Measurements from ENCODE around the gene TBC1D17.
"Not testable (repeated sequence)": the region's sequence is repeated elsewhere in the genome, so short reads cannot be mapped to it uniquely, and the experiment has no call there.

Gene TBC1D17

DNA sequence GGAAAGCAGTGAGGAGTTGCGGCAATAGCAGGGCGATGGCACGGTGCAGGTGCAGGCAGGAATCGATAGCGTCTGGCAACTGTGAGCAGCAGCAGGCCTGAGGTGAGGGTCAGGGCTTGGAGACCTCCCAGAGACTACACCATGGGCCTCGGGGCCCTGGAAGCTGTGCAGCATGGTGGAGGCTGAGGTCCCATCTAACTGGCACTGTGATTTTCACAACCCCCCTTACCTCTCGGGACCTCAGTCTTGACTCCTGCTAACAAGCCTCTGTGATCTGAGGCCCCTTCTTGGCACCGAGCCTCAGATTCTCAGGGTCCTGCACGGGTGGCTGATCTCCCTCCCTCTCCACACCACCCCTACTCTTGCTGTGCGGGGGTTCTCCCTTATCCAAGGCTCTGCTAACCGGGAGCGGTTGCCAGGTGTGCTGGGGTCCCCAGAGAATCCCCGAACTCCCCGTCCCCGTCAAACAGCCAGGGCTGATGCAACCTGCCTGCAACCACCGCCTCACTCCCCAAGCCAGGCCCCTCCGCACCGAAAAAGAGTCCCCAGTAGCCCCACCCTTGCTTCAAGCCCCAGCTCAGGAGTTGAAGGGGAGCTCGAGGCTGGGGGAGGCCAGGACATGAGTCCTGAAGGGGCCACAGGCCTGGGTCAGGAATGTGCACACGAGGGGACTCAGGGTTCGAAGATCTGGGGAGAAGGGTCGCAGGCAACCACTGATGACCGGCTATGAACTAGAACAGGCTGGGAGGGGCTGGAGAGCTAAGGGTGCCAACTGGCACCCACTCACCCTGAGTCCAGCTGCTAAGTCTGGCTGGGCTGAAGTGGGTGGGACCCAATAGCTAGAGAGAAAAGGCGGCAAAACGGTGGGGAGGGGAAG lies 46.7 kb downstream of the TBC1D17 start:
- DNase-seq = no peak

DNA sequence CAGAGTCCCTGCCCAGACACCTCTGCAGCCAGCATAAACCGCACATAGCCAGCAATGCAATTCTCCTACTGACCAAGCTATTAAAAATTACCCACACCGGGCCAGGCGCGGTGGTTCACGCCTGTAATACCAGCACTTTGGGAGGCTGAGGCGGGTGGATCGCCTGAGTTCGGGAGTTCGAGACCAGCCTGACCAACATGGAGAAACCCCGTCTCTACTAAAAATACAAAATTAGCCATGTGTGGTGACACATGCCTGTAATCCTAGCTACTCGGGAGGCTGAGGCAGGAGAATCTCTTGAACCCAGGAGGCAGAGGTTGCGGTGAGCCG lies 47.3 kb downstream of the TBC1D17 start:
- DNase-seq = not testable (repeated sequence)

DNA sequence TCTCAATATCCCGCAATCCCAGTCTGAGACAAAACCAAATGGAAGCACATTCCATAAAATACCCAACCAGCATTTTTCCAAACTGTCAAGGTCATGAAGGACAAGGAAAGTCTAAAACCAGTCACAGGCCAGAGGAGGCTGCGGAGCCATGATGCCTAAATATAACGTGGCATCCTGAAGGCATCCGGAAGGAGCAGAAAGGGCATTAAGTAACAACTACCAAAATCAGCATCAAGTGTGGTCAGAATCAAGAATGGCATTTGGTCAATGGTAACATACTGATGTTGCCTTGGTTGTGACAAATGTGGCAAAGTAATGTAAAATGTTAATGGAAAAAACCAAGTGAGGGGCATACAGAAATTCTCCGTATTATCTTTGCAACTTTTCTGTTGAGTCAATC lies 48.0 kb downstream of the TBC1D17 start:
- DNase-seq = no peak

DNA sequence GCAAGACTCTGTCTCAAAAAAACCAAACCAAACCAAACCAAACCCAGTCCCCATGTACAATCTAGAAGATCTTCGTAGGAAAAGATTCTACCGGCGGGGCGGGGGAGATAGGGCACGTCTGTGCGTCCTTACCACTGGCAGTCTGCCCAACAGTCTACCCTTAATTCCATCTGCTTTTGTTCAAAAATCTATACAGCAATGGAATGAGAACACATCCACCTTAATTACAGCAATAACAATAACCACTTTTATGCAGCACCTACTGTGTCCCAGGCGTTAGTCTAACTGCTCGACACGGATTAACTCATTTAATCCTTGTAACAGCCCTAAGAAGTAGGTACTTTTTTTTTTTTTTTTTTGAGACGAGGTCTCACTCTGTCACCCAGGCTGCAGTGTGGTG lies 49.0 kb downstream of the TBC1D17 start:
- DNase-seq = no peak

DNA sequence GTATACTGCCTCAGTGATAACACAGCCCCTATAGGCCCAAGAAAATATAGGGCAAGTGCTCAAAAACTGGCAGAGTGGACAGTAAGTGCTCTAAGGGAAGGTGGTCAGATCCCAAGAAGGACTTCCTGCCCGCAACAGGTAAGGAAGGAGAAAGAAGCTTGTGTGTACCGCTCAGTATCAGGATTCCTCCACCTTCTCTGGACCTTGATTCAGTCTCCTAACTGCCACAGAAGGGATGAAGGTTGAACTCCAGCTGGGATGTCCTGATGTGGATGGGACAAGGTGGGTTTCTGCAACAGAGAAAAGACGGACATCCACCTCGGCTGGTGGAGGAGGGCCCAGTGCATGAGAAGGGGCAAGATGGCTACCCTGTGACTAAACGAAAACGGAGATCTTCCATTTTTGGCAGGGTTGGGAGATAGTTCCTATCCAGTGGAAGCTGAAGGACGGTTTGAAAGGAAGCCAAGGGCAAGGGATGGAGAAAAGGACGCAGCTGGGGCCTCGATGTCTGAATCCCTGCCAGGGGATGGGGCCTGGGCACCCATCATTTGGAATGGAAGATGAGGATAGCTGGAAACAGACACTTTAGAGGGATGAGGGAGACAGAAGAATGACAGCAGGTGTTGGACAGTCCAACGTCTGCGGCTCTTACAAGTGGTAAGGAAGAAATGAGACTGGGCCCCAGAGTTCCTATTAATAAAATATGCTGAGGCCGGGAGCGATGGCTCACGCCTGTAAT lies 50.2 kb downstream of the TBC1D17 start:
- no peak for DNase-seq

DNA sequence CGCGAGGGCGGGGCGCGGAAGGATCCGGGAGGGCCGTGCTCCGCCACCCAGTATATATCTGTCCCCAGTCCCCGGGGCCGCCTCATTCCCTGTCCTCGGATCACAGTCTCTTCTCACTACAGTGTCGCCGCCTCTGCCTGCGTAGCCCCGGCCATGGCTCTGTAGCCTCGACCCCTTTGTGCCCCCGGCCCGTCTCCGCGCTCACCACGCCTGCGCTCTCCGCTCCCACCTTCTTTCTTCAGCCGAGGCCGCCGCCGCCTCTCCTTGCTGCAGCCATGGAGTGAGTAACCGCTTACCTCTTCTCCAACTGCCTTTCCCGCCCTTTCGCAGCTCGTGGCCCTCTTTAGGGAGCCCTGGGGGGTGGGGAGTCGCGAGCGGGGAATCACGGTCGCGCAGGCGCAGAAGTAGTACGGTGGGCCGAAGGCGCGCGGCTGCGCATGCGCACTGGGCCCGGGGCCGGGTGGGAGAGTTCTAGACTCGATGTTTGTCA lies 51.7 kb downstream of the TBC1D17 start, which contains the start of the genes ATF5 and NUP62:
ATF5 (plus strand) TSS at position 85 of the 490 bp plus-strand sequence. CDS start 1,646 bp downstream, outside the sequence.
NUP62 (minus strand) TSS at position 384 of the 490 bp plus-strand sequence. CDS start 19,697 bp downstream, outside the sequence.
- DNase-seq = peak; percentile 65

DNA sequence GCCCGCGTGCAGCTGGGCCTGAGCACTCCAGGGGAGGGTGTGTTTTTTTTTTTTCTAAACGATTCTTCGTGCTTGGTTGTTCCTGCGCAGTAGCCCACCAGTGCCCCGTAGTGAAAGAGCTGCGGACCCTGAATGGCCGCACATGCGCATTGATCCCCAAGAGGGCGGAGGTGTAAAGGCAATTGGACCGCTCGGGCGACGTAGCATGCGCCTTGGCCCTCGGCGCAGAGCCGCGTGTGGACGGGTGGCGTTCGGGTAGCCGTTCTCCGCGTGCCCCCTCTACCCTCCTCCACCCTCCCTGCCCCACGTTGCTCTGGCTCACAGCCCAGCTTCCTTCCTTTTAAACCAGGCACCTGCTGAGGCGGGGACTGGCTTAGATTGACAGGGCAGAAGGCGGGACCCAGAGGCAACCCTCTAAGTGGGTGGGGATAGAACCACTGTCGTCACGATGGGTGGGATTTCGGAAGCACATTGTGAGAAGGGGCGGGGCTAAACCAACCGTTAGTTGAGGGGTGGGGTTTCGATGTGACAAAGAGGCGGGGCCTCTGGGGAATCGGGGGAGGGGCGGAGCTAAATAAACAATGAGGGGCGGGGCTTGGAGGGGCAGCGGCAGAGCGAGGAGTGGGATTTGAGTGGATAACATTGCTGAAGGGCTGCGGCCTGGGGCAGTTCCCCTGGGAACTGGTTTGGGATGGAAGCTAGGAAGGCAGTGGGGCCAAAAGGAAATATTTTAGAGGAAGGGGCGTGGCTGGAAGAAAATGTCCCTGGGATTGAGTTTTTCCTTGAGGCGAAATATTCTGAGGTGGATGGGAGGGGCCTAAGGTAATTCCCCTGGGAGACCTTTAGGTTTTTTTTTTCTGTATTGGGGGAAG lies 52.3 kb downstream of the TBC1D17 start:
- DNase-seq = peak; percentile 86

DNA sequence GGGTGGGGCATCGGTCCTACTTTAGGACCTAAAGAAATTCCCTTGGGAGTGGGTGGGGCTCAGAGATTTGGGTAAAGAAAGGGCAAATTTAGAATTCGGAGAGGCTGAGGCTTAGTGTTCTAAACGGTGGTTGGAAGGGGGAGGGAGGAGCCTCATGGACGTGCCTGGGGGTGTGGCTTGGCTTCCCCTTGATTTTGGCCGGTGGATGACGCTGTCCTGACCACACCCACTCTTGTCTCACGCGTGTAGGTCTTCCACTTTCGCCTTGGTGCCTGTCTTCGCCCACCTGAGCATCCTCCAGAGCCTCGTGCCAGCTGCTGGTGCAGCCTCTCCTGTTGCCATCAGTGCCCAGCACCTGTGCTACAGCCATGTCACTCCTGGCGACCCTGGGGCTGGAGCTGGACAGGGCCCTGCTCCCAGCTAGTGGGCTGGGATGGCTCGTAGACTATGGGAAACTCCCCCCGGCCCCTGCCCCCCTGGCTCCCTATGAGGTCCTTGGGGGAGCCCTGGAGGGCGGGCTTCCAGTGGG lies 53.0 kb downstream of the TBC1D17 start:
- no peak for DNase-seq

DNA sequence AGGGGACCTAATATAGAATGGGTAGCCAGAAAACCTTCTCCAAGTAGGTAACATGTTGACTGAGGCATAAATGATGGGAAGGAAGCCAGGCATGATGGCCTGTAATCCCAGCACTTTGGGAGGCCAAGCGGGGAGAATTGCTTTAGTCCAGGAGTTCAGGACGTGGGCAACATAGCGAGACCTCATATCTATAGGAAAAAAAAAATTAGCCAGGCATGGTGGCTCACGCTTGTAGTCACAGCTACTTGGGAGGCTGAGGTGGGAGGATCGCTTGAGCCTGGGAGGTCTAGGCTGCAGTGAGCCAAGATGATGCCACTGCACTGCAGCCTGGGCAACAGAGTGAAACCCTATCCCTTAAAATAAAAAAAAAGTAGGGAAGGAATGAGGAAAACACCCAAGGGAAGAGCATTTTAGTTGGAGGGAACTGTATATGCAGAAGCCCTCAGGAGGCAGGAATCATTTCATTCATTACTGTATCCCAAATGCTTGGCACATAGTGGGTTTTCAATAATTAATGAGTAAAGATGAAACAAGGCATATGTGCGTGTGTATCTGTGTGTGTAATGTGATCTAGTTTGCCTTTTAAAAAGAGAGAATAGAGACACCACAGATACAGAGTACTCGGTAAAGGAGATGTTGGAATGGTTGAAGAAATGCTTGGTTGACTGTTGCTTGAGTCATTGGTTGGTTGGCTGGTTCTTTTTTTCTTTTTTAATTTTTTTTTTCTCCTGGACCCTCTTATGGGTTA lies 54.0 kb downstream of the TBC1D17 start:
- no peak for DNase-seq

DNA sequence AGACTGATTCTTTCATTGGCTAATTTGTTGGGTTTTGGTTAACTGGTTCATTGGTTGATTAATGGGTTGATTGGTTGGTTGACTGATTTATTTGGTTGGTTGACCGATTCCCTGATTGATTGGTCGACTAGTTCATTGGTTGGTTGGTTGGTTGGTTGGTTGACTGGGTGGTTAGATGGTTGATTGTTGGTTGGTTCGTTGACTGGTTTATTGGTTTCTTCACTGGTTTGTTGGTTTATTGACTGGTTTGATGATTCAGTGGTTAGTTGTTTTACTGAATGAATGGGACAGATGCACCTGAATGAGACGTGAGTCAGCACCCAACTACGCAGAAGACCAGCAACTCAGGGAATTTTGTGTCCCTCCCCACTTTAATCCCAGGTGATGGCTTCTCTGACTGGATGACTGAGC lies 54.5 kb downstream of the TBC1D17 start:
- no peak for DNase-seq

DNA sequence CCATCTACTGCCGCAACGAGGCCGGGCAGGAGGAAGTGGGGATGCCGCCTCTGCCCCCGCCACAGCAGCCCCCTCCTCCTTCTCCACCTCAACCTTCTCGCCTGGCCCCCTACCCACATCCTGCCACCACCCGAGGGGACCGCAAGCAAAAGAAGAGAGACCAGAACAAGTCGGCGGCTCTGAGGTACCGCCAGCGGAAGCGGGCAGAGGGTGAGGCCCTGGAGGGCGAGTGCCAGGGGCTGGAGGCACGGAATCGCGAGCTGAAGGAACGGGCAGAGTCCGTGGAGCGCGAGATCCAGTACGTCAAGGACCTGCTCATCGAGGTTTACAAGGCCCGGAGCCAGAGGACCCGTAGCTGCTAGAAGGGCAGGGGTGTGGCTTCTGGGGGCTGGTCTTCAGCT lies 55.2 kb downstream of the TBC1D17 start:
- DNase-seq = no peak

DNA sequence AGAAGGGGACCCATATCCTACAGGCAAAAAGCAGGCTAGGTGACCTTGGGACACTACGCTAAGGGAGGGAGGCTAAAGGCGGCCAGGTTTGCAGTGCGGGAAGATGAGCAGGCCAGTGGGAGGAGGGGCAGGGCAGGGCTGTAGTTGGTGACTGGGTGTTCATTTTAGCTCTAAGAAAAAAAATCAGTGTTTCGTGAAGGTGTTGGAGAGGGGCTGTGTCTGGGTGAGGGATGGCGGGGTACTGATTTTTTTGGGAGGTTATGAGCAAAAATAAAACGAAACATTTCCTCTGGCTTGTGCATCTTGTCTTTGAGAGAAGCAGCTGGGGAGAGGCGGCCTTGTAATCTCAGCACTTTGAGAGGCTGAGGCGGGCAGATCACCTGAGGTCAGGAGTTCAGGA lies 56.1 kb downstream of the TBC1D17 start:
- no peak for DNase-seq

DNA sequence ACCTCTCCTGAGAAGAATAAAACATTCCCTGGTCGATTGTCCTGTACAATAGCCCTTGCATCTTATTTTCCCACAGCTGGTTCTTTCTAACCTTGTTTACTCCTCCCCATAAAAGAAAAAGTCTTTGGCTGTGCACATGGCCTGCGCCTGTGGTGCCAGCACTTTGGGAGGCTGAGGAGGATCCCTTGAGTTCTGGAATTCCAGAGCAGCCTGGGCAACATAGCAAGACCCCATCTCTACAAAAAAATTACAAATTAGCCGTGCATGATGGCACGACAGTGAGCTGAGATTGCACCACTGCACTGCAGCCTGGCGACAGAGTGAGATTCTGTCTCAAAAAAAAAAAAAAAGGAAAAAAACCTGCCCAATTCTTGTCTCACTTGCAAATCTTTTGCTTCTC lies 59.0 kb downstream of the TBC1D17 start:
- no peak for DNase-seq

DNA sequence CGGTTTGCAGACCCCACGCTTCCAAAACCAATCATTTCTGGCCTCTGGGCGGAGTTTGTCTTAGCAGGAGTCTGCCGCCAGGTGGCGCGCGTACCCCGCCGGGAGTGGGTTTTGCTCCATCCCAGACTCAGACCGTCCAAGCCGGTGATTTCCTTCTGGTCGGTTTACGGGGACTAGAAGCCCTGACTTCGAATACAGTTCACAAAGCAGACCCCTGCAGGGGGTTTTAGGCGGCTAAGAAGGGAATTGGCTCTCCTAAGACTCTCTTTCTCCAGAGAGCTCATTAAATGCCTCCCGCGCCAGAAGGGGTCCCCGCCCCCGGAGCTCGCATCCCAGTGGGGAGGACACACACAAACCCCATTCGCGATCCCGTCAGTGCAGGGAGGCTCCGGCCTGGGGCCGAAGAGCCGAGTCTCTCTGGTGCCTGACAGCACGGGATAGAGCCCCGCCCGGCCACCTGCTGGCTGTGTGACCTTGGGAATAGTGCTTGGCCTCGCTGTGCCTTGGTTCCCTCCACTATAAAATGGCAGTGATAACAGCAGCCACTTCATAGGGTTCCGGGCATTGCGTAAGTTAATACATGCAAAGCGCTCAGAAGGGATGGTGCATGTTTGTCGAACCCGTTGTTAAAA lies 60.4 kb downstream of the TBC1D17 start:
- DNase-seq = peak; percentile 5

Data from NCI-H2081 treated with DMSO at 0.1 percent for 48 hours (cell line).